Hematopoietic multipotent progenitor cell treated with erythropoietin and hydrocortisone succinate and interleukin-3 and kit ligand, for 15 days (in vitro differentiated cells): ENCODE results near the gene B3GALNT2.

Experiments
- DNase-seq: peaks from one replicate; pipeline ENCODE4 v3.0.0-alpha.2; 2015; ENCODE audit warnings: low spot score

B3GALNT2 gene

DNA sequence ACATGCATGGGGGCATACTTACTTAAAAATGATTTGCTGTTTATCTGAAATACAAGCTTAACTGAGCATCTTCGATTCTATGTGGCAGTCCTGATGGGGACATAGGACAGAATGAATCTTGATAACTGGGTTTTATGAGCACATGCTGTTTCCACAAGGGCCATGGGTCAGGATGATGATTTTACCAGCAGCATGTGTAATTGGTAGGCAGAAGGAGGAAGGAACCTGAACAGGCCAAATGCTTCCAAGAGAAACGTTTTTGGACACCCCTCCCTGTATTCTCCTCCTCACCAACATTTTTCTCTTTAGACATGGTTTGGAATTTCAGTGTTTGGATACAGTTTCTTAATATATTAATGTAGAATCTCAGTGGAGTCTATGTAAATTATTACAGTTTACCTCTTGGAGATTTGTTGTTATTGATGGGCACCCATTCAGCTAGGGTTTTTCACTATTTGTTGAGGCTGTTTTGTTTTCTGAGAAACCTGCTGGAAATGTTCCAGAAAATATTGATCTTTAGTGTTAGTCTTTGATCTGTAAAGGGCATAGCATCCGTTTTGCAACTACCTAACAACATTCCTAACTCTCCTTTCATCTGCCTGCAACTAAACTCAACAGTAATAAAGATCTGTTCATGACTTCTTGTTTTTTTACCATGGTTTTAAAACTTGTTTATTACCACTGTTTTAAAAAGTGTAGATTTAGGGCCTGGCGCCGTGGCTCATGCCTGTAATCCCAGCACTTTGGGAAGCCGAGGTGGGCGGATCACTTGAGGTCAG is 95.0 kb downstream of the B3GALNT2 start:
- no peak for DNase-seq

DNA sequence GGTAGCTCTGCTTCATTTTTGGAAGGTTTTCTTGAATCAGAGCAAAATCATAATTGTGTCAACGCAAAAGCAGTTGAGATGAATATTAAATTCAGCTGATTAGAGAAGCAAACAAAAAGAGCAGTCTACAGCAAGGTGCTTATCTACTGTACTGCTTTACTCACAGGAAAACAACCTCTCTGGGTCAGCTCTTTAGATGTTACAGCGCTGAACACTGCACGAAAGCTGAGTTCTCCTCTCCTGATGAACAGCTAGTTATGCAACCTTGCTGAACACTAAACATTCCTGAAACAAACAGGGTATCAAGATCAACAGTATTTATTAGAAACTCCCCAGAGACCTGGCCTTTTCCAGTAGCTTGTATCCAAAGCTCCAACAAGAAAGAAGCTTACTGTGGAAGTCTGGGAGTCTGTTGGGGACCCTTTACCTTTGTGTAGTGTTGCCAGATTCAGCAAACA is 95.7 kb downstream of the B3GALNT2 start:
- DNase-seq, result no peak

DNA sequence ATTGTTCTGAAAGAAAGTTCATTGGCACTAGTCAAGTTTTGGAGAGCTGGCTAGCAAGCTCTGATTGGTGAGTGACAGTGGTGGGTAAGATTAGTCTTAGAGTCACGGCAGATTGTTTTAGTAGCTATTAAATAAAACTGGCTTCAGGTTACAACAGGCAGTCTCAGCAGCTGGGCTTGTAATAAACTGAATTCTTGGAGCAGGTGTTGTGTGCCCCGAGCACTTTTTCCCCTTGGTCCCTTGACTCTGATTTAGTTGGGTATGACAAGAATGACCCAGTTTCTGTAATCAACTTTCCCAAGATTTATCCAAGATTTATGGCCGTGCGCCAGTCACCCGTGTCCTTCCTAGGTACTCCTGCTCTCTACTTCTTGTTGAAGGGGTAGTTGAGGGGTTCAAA is 96.8 kb downstream of the B3GALNT2 start:
- no peak for DNase-seq

DNA sequence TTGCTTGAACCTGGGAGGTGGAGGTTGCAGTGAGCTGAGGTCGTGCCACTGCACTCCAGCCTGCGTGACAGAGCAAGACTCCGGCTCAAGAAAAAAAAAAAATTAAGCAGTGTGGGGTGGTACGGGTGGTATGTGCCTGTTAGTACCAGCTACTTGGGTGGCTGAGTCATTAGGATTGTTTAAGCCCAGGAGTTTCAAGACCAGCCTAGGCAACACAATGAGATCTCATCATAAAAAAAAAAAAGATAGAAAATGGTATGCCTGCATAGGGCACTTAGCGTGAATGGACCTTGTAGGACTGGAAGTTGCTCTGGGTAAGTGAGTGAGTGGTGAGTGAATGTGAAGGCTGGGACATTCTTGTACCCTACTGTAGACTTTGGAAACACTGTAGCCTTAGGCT is 100.1 kb downstream of the B3GALNT2 start:
- no peak for DNase-seq

DNA sequence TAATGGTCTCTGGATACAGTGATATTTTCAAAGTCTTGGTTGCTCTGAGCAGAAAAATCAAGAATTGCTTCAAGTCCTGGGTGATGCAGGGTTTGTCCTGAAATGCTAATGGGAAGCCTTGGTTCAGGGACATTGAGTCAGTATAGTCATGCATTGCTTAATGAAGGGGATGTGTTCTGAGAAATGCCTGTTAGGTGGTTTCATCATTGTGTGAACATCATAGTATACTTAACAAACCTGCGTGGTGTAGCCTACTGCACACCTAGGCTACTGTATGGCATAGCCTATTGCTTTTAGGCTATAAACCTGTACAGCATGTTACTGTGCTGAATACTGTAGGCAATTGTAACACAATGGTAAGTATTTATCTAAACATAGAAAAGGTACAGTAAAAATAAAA is 100.7 kb downstream of the B3GALNT2 start:
- DNase-seq, result no peak

DNA sequence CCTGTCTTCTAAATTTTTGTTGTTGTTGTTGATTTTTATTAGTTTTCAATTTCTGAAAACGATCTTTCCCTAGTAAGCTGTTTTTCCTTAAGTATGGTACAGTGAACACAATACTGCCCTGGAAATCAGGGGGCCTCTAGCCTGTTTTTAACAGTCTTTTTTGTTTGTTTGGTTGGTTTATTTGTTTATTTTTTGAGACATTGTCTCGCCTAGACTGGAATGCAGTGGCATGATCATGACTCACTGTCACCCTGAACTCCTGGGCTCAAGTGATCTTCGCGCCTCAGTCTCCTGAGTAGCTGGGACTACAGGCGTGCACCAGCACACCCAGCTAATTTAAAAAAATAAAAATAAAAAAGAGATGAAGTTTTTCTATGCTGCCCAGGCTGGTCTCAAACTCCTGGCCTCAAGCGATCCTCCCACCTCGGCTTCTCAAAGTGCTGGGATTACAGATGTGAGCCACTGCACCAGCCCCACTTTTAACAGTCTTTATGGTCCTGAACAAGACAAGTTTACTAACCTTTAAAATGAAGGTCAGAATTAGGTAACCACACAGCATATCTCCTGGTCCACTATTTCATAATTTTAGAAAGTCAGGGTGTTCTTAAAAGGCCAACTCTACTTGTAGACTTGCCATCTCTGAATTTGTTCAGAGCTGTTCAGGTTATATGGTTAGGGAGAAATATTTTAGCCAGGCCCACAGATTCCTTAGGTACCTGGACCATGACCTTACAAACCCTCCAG is 101.6 kb downstream of the B3GALNT2 start:
- DNase-seq, result no peak

DNA sequence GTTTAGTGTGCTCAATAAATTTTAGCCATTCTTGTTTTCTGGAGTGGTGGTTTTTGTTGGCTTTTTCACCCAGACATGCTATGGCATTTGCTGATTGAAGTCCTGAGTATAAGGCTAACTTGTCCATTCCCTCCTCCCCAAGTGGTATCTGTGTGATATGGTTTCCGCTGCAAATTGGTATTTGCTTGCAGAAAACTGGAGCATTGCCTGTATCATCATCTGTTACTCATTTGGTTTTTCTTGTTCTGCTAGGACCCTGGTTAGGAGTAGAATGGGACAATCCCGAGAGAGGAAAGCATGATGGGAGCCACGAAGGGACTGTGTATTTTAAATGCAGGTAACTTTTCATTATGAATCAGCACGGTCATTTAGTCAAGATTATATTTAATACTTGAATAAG is 103.0 kb downstream of the B3GALNT2 start:
- DNase-seq, result no peak
